Central memory CD4-positive, alpha-beta T cell (primary cell): ENCODE data around the gene NFAT5.
"Not testable (repeated sequence)": the region's sequence is repeated elsewhere in the genome, so short reads cannot be mapped to it uniquely, and the experiment has no call there.

Source experiments
- DNase-seq: peaks from one replicate; pipeline ENCODE4 v3.0.0; 2022

NFAT5 gene

DNA sequence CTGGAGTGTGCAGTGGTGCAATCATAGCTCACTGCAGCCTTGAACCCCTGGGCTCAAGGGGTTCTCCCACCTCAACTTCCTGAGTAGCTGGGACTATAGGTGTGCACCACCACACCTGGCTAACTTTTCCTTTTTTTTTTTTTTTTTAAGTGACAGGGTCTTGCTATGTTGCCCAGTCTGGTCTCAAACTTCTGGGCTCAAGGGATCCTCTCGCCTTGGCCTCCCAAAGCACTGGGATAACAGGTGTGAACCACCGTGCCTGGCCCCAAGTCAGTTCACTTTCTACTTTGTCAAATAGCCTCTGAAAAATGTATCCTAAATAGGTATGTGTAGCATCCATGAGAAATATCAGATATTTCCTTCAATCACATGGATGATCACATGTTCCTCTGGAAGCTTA, 9.9 kb upstream of the NFAT5 start:
- DNase-seq = no peak

DNA sequence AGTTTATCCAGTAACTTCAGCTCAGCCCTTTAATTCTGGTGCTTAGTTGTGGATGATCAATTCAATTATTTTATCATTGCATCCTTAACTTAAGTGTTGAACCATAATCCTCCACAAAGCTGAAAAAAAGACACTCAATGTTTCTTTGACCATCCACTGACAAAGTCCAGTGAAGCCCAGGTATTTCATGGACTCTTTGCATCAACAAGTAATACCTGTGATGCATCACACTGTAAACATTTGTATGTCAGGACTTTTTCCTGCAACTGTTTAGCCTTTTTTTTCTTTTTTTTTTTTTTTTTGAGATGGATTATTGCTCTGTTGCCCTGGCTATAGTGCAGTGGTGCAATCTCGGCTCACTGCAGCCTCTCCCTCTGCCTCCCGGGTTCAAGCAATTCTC, 6.6 kb upstream of the NFAT5 start:
- DNase-seq = no peak

GRCh38 chr16:69561367-69561766, 4.4 kb upstream of the NFAT5 start:
- not testable (repeated sequence) for DNase-seq

GRCh38 chr16:69561901-69562300, 3.9 kb upstream of the NFAT5 start:
- DNase-seq = no peak

DNA sequence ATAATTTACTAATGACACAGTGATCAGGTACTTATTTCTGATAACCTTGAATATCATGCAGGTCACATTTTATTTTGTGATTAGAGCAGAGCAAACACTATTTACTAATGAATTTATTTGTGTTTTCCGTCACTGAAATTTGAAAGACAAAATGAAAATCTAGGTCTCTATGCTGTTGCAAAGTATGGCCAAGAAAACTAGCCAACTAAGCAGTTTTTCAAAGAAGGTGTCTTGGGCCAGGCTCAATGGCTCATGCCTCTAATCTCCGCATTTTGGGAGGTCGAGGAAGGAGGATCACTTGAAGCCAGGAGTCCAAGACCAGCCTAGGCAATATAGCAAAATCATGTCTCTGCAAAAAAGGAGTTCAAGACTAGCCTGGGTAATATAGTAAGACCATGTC, 3.0 kb upstream of the NFAT5 start:
- no peak for DNase-seq

DNA sequence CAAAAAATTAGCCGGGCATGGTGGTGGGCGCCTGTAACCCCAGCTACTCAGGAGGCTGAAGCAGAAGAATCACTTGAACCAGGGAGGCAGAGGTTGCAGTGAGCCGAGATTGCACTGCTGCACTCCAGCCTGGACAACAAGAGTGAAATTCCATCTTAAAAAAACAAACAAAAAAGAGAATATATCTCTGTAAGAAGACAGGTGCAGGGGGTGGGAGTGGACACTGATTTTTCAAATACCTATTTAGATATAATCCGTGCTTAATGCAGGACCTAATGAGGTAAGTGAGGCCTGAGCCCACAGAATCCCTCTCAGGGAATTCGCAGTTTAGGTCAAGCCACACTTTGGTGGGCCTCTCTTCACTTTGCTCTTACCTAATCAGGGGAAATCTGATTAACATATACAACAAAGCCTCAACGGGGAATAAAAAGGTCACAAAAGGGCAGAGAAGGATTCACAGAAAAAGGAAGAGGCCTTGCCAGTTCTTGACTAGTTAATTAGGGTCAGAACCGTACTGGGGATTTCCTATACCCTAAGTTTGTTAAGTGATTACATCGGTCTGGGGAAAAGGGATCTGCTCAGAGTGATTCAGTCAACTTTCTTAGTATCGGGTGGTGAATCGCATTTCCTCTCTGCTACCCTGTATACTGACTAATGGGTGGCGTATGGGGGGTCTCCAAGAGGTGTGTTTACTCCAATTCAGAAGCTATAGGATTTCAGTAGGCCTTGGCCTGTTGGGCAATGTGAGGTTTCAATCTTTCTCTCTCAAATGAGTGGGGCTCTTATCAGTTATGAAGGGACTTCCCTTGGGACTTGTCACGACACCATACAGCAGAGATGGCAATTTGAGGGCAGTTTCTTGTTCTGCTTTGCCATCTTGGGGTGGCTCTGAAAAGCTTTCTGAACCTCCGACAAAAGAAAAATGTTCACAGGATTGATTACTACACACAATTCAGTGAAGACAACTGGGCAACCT, 1.9 kb upstream of the NFAT5 start:
- DNase-seq = peak; percentile 46

- DNase-seq = peak; percentile 17
Observed at GRCh38 chr16:69564845-69565670, 708 bp upstream of the NFAT5 start.

DNA sequence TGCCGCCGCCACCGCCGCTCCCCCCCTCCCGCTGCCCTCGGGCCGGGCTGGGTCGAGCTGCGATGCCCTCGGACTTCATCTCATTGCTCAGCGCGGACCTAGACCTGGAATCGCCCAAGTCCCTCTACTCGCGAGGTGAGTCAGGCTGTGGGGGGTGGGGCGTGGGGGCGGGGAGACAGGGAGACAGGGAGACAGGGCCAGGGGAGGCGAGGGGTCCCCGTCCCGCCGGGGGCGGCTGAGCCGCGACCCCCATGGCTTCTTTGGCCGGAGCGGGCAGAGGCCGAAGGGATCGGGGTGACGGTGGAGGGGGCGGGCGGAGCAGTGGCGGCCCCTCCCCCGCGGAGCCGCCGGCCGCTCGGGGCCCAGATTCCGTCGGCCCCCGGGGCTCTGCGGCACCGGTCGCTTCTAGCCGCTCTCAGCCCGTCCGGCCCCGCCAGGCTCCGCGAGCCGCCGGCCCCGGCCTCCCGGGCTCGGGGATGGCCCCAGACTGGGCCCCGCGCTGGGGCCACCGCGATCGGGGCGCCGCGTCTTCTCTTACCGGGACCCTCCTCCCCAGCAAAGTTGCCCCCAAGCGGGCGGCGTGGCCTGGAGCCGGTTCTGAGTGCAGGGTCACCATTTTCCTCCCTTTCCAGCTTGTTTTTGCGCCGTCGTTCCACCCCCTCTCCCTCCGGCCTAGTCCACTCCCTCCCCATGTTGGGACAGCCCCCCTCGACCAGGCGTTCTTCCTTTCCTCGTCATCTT, 644 bp downstream of the NFAT5 start:
- no peak for DNase-seq

- peak; percentile 8 for DNase-seq
Observed at GRCh38 chr16:69566981-69567680, 1.4 kb downstream of the NFAT5 start.

DNA sequence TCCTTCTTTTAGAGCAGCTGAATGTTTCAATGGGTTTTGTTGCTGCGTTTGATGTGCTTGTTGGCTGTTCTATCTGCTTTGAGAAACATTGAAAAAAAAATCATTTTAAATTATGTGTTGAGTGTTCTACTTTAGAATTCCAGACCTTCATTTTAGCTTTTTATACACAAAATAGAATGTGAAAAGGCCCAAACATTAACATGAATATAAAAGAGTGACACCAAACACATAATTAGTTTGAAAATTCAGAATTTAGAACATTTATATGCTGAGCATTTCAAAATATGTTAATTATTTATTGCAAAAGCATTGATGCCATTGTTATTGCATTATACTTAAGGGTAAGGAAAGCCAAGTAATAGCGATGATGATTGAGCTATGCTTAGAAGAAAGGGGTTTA, 2.9 kb downstream of the NFAT5 start:
- DNase-seq = no peak

GRCh38 chr16:69578771-69579170, 13.0 kb downstream of the NFAT5 start:
- DNase-seq = not testable (repeated sequence)

GRCh38 chr16:69579783-69580481, 14.2 kb downstream of the NFAT5 start:
- DNase-seq = no peak

GRCh38 chr16:69581297-69581696, 15.5 kb downstream of the NFAT5 start:
- DNase-seq = no peak

DNA sequence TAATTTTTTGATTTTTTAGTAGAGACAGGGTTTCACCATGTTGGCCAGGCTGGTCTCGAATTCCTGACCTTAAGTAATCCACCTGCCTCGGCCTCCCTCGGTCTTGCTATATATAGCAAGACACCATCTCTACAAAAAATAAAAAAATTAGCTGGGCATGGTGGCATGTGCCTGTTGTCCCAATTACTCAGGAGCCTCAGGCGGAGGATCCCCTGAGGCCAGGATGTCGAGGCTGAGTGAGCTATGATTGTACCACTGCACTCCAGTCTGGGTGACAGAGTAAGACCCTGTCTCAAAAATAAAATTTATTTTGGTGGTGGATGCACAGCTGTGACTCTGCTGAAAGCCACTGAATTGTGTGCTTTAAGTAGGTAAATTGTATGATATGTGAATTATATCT, 18.7 kb downstream of the NFAT5 start:
- DNase-seq = not testable (repeated sequence)

DNA sequence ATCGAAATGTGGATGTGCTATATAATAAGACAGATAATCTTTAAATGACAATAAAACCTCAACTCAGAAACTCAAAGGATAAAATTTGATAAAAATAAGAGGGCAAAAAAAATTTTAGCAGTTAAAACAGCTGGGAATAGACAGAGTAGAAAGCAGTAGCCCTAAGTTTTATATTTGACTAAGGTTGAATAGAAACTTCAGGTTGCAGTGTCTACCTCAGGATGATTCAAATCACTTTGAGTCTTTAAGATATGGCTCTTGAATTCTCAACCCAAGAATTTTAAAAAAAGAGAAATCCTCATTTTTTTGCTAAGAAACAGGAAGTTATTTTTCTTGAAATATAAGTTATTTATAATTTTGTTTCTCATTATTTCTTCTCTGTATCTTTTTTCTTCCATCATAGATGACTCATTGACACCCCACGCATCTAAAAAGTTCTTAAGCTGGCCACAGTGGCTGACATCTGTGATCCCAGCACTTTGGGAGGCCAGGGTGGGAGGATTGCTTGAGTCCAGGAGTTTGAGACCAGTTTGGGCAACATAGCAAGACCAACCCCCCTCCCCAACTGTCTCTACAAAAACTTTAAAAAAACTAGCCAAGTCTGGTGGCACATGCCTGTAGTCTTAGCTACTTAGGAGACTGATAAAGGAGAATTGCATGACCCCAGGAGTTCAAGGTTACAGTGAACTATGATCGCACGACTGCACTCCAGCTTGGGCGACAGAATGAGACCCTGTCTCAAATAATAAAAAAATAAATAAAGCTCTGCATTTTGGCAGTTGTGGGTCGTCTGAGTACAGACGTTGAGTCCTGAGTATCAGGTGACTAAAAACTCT, 23.9 kb downstream of the NFAT5 start:
- DNase-seq = no peak

DNA sequence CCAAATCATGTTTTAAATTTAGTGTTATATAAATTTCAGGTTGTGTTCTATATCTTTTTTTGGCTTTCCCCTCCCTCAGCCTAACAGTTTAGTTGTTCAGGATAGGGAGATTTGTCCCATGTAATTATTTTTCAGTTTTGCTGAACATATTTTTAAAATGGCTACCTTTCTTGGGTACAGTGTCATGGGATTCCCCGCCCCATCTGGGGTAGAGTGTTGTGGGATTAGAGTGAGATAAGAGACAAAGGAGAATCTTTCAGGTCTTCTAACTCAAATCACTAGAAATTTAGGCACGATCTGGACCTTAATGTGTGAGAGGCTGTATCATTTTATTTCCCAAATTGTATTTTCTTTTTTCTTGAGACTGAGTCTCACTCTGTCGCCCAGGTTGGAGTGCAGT, 24.8 kb downstream of the NFAT5 start:
- DNase-seq = no peak

GRCh38 chr16:69593751-69594255, 28.0 kb downstream of the NFAT5 start:
- no peak for DNase-seq

DNA sequence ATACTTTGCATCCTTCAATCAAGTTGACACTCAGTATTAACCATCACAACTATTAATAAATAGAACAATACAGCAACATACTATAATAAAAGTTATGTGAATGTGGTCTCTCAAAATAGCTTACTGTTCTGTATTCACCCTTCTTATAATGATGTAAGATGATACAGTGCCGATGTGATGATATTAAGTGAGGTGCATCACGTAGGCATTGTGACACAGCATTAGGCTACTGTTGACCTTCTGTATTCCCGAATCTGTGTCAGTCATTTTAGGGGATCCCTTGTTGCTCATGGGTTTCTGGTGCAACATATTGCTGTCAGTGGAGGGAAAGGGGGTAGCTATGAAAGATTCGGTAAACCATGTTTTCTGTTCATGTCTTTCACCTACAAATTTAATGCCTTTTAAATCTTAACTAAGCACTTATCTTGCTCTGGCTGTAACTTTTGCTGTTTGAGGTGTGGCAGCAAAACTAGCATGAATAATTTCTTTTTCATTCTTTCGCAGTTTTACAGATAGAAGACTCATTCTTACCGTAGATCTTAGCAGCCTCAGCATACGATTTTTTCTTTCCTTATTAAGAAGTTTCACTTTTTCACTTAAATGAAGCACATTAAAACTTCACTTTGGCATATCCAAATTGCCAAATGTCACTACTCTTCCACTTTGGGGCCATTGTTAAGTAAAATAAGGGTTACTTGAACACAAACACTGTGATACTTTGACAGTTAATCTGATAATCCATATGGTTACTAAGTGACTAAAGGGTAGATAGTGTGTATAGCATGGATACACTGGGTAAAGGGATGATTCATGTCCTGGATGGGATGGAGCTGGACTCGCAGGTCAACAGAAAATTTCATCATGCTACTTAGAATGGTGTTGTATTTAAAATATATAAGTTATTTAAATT, 29.6 kb downstream of the NFAT5 start:
- DNase-seq = no peak

DNA sequence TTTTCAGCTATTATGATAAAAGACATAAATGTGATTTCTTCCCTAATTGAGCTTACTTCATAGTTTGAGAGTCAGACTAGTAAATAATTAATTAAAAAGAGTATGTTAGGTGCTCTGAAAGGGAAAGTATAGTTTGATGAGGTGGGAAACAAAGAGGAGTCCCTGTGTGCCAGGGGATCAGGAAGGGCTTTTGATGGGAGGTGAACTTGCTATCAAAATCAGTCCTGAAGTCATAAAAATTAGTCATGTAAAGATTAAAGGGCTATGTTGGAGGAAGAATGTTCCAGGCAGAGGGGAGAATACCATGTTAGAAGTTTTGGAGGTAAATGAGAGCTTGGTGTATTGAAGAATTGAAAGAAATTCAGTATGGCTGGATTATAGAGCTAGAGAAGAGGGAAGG, 31.0 kb downstream of the NFAT5 start:
- DNase-seq = no peak
